Stimulated activated CD8-positive, alpha-beta memory T cell treated with anti-CD3 and anti-CD28 coated beads, Interleukin-12 subunit alpha, Interleukin-12 subunit beta, amount 100 ng/mL, for 4 hours (primary cell): ENCODE measurements around the gene CCDC188.

Source experiments
- DNase-seq: peaks from one replicate; pipeline ENCODE4 v3.0.0-alpha.2; 2020; ENCODE audit warnings: low read depth

The CCDC188 gene

GRCh38 chr22:20116951-20117632 lies 33.8 kb downstream of the CCDC188 start, which contains the start of gene TRMT2A:
Gene TRMT2A (minus strand): TSS chr22:20117226. CDS start chr22:20116906, 320 bp downstream.
- peak; percentile 96 for DNase-seq

GRCh38 chr22:20116376-20116950 lies 34.4 kb downstream of the CCDC188 start:
- no peak for DNase-seq

GRCh38 chr22:20115691-20116375 lies 35.0 kb downstream of the CCDC188 start, which contains the start of gene RANBP1:
Gene RANBP1 (plus strand): TSS chr22:20116104. CDS start chr22:20116185, 81 bp downstream.
- DNase-seq, result no peak

GRCh38 chr22:20114506-20115475 lies 36.1 kb downstream of the CCDC188 start:
- DNase-seq, result no peak

DNA sequence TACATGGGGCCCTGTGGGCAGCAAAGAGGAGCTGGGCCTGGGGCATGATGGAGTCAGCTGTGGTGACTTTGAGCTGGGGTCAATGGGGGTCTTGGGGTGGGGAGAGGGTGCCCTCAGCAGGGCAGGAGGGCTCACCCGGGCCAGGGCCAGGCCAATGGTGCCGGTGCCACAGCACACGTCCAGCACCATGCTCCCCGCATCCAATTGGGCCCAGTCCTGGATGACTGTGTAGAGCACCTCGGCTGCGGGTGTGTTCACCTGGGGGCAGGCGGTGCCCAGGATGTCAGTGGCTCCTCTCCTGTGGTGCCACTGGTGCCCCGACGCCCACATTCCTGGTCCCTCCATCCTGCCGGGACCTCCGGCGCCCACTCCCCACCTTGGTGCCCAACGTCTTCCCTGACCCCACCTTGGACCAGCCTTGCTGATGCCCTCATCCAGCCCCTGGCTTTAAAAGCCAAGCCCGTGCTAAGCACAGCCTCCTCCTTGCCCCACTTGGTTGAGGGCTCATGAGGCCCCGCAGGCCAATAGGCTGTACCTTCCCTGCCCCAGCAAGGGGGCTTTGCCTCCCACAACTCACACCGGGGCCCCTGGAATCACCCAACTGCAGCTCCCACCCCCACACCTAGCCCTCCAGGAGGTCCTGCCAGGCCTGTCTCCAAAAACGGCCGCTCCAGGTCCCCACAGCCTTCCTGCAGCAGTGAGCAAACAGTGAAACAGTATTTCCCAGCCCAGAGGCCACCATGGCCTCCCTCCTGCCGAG lies 37.1 kb downstream of the CCDC188 start:
- no peak for DNase-seq

GRCh38 chr22:20112623-20113511 lies 38.0 kb downstream of the CCDC188 start:
- no peak for DNase-seq

GRCh38 chr22:20111689-20112622 lies 38.9 kb downstream of the CCDC188 start:
- no peak for DNase-seq

DNA sequence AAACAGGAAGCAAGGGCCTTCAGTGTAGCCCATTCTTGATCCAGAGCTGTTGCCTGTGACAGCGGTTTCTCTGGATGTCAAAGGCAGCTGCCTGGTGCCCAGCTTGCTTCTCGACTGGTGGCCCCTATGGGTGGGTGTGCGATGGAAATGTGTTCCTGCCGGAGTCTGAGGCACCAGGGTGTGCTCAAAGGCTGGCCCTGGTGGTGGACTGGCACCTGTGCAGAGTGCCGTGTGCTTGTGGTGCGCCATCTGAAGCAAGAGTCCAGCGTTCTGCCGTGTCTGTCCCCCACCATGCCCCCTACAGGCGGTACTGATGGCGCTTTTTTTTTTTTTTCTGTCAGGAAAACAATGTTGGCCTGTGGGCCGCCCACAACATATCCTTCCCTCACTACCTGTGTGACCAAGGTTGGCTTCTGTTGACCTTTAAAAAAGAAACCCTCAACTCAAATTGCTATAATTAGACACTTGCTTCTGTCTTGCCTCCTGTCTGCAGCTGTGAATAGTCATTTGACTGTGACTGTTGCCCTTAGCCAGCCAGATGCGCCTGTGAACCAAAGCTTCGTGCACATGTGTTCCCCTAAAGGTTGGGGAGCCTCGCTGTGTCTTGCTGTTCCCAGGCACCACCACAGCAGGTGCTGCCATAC lies 39.7 kb downstream of the CCDC188 start:
- no peak for DNase-seq

DNA sequence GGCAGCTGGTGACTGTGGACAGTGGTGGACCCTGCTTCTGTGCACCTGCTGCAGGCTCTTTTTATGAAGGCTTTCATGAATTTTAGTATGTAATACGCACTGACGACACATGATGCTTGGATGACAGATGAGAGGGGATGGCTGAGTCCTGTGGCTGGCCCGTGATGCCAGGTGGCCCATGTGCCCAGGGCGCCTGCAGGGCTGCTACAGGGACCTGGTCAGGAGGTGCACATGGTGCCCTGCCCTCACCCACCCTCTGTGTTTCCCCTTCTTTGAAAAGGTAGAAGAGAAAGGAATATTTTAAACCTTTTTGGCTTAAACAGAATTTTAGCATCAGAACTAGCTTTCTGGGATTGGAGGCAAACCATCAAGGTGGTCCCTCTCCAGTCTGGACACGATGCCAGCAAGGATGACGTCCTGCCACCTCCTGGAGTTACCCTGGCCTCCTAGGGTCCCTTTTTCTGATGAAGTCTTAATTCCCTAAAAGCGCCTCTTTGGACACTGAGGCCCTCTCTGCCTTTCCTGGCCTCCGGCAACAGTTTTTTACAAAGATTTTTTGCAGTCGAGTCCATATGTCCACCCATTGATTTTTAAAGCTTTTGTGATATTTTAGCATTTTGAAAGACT lies 40.4 kb downstream of the CCDC188 start:
- no peak for DNase-seq

GRCh38 chr22:20109411-20110358 lies 41.2 kb downstream of the CCDC188 start:
- no peak for DNase-seq

GRCh38 chr22:20108757-20109230 lies 42.1 kb downstream of the CCDC188 start:
- no peak for DNase-seq

DNA sequence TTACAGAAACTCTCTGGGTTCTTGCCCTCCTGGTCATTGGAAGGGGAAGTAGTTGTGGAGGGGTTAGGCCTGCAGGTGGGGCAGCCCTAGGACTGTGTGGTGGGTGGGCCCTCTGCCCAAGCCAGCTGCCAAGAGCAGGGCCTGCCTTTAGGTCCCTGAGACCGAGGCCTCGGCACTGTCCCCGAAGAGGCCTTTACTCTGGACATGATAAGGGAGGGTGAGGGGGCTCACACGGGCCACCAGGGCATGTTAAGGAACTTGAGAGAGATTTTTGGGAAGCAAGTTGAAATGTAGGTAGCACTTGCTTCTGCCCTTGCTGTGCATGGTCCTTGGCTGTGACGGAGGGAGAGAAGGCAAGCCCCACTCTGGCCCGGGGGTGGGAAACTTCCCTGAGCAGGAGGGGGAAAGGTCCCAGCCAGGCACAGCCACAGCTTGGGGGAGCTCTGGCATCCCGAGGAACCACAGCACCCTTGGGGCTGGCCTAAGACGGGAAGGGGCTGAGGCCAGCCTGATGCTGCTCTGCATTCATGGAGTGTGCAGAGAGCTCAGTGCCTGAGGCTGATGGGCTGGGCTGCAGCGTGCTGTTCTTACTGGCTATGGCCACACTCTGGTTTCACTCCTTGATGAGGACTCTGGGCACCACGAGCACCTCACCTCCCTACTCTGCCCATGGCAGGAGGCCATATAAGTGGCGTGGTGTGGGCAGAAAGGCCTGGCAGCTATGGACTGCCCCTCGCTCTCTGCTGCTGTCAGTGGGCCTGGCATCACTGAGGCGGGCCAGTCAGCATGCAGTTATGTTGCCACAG lies 42.7 kb downstream of the CCDC188 start:
- no peak for DNase-seq

DNA sequence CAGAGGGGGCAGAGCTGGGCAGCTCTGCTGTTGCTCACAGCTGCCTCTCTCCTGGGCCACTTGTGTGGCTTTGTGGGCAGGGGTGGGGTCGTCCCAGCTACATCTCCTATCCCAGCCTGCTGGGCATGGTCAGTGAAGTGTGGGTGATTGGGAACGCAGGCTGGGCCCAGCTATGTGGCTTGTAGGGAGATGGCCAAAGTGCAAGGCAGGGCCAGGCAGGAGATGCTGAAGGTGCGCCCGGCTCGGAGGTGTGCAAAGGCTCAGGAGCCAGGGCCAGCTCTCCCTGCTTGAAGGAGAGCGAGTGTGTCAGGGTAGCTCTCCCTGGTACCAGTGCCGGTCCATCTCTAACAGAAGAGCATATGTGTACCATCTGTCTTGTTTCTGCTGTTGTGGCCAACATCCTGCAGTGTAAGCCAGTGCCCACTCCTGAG lies 43.4 kb downstream of the CCDC188 start:
- DNase-seq, result no peak

DNA sequence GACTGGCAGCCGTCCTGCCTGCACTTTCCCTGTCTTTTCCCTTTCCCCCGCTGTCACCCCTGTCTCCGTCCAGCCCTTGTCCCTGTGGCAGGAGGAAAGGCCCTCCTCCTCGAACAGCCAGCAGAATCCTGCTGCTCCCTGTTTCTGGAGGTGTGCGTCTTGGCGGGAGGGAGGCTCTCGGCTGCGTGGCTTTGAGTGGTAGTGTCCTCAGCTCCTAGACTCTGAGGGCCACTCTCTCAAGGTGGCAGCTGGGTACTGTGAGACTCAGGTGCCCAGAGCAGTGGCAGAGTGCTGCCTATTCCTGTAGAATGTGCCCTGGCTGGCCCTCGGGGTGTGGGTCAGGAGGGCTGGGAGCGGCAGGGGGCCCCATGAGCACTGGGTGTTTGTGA lies 44.0 kb downstream of the CCDC188 start:
- DNase-seq, result no peak

DNA sequence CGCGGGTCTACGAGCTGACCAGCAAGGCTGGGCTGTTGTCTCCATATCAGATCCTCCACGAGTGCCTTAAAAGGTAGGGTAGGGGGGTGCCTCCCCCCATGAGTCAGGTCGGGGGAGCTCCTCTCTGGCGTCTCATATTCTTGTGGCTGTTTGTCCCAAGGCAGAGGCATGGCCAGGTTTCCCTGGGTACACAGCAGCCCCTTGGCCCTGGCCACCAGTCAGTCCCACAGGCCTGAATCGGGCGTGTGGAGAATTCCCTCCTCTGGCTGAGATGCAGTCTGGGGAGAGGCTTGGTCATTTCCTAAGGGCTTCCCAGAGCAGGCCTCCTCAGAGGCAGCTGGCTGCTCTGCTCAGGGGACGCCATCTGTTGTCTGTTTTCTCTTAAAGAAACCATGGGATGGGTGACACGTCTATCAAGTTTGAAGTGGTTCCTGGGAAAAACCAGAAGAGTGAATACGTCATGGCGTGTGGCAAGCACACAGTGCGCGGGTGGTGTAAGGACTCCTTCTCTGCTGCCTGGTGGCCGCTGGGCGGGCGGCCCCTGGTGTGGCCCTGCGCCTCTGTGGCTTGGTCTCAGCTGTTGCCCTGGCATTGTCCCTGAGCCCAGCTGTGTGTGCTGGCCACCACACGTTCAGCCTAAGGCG lies 44.5 kb downstream of the CCDC188 start:
- no peak for DNase-seq
